ENCODE measurements around the gene VCAM1.
"Not testable (repeated sequence)": the region's sequence is repeated elsewhere in the genome, so short reads cannot be mapped to it uniquely, and the experiment has no call there.

Gene VCAM1, protein sequence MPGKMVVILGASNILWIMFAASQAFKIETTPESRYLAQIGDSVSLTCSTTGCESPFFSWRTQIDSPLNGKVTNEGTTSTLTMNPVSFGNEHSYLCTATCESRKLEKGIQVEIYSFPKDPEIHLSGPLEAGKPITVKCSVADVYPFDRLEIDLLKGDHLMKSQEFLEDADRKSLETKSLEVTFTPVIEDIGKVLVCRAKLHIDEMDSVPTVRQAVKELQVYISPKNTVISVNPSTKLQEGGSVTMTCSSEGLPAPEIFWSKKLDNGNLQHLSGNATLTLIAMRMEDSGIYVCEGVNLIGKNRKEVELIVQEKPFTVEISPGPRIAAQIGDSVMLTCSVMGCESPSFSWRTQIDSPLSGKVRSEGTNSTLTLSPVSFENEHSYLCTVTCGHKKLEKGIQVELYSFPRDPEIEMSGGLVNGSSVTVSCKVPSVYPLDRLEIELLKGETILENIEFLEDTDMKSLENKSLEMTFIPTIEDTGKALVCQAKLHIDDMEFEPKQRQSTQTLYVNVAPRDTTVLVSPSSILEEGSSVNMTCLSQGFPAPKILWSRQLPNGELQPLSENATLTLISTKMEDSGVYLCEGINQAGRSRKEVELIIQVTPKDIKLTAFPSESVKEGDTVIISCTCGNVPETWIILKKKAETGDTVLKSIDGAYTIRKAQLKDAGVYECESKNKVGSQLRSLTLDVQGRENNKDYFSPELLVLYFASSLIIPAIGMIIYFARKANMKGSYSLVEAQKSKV

DNA sequence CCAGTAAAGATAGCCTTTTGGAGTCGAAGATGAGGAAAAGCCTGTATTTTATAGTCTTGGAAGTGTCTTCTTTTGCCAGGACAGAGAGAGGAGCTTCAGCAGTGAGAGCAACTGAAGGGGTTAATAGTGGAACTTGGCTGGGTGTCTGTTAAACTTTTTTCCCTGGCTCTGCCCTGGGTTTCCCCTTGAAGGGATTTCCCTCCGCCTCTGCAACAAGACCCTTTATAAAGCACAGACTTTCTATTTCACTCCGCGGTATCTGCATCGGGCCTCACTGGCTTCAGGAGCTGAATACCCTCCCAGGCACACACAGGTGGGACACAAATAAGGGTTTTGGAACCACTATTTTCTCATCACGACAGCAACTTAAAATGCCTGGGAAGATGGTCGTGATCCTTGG, at the start of gene VCAM1:
VCAM1 (plus strand) TSS at position 253 of the 400 bp plus-strand sequence; CDS start at position 372, 119 bp downstream.
- no peak for DNase-seq

DNA sequence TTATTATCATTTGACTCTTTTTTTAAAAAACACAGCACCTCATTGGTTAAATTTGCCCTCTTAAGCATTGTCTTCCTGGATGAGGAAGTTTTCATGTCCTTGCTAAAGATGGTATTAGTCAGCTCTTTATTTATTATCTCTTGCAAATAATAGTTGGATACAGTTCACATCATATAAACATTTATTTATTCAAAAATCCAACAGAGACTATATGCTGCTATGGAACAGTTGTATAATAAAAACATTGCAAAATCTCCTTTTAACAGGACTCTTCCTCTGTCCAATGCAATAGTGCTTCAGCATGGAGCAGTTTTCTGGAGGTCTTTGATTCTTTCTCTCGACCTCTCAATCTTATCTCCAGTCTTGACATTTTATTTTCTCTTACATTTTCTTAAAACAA, 49.5 kb upstream of the VCAM1 start:
- no peak for DNase-seq

DNA sequence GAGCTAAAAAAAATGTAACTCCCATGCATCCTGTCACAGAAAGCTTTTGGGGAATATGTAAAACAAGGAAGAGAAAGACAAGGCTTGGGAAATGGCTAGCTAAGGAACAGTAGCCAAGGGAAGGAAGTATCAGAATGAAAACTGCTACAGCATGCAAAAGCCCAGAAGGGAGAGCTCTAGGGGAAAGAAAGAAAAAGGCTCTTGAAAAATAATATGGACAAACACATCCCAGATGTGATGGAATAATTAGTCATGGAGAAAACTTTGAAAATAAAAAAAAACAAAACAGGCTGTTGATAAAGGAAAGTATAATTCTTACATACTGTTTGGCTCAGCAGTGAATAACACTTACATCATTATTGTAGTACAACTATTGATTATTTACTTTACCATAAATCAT, 47.9 kb upstream of the VCAM1 start:
- no peak for DNase-seq

DNA sequence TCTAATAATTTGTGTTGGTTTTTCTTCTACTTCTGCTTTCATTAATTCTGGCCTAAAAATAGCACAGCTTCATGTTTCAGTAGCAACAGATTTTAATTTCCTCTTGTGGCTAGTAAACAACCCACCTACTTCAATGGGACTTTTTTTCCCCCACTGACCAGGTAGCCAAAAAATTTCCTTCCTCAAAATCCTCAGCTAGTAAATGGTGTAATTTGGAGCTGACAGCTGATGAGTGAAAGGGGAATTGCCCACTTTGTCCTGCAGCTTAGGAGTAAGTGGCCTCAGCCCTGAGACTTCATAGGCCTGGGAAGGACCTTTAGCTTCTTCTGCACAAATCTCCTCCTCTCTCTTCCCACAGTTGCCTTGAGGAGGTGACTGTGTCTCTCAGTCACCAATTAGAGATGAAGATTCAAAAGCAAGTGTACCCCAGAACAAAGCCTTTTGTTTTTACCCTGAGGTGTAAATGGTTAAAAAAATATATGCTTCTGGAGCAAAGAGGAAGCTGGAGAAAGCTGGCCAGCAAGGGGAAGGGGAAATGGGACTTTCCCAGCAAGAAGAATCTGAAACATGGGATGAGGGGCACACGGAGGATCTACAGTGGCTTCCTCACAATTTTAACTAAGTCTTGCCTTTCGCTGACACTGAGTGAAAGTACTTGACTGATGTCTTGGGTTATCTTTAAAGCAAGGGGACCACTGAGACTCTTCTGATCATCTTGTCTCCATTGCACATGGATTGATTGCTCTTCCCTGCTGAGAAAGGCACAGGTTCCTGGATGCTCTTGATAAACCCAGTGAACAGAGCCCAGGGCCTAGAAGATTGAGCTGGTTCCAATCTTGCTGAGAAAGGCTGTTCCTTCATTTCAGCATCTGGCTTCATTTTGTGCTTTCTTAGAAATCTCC, 35.8 kb upstream of the VCAM1 start:
- no peak for DNase-seq

DNA sequence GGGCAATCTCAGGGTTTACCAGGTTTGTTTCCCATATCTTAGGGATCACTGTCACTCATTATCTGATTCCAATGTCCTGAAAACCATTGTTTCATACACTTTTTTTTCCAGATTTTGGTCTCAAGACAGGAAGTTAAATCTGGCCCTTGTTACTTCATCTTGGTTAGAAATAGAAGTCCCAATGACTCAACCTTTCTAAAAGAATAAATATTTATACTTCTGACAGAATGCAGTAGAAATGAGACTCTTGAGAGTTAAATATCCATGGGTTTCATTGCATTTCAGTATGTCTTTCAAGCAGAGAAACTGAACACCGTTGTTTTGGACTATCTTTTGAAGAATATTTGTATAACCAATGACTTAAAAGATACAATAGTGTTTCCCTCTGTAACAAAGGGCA, 19.8 kb upstream of the VCAM1 start:
- no peak for DNase-seq

DNA sequence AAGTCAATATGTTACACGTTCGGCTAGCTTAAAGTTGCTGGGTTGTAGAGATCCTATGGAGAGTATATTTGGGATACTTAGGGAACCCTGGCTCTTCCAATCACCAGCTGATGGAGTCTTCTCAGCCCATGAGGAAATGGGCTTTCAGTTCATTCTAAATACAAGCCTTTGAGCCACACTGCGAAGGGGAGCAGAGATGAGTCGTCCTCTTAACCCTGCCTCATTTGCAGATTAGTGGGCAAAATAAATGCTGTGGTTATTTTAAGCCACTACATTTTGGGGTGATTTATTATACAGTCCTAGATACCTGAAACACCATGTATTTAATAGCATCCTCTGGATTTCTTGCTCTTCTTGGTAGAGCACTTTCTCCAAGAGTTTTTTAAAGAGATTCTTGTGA, 19.0 kb upstream of the VCAM1 start:
- DNase-seq, result no peak

DNA sequence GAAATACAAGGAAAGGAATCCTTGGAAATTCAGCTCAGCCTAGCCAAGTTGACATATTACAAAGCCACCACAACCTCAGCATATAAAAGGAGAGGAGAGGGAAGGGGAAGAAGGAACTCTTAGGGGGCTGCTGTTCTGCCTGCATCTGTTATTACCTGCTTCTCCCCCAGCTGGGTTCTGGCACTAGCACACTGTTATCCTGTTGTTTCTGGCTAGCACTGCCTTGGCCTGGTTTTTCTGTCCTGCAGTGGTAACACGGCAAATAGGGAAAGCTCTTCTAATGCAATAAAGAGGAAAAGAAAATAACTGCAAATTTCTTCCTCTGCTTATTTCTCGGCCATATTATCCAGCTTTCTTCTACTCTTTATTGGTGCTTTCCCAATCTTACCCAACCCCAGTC, 16.5 kb upstream of the VCAM1 start:
- no peak for DNase-seq

DNA sequence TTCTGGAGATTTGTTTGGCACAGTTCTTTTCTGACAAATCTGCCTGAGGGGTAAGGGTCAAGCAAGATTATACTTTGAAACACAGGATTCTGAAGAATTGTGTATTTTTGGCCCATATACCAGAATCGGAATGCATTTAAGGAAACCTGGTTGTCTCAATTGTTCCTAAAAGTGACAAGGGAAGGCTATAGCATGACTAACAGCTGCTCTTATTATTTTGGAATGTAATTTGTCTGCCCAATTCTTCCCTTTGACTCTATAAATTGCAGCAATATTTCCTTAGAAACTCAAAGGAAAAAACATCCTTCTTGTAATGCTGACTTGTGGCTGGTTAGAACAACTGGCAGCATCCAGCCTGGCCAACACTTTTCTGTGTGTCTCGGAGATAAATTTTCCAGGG, 15.8 kb upstream of the VCAM1 start:
- DNase-seq, result no peak

DNA sequence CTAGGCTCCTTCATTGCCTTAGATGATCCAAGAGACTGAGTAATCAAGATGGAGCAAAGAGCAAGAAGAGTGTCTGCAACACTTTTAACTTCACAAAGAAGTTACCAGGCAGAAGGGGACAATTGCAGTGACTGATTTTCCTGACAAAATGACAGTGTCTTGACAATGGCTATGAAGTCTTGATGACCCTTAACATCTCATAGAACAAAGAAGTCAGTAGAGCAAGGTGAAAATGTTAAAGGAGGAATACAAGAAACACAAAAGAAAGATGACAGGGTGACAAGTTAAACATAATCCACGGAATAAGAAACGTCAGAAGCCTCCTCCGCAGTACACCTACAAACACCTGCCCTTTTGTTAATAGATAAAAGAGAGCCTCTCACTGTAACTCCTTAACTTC, 15.1 kb upstream of the VCAM1 start:
- DNase-seq, result no peak

DNA sequence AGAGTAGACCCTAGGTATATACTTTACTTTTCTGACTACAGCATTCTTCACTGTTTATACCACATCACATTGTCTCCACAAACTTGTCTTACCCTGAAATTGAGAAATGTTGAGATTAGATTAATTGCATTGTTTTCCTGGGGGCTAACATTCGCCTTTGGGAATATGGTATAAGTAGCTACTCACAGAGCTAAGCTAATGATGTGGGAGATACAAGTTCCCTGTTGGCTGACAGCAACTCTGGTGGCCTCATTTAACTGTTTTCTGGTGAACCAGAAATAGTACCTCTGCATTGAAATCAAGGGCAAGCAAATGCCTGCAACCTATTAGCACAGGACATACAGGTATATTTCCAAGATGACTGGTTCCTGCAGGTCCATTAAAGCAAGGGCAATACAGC, 13.2 kb upstream of the VCAM1 start:
- DNase-seq, result no peak

DNA sequence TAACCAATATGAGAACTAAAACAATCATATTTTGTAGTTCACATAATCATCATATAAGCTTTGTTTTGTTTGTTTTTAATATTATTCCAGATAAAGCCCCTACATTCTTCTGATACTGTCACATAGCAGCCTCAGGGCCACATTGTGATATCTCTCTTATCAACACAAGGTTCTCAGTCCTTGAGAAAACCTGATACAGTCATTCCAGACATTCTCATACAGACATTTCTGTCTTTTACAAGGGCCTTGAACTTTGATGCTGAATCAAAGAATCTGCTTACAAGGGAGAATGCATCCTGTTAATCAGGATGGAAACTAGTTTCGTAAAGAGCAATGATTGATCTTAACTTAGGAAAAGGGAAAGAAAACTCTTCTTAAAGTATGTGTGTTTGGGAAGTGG, 12.7 kb upstream of the VCAM1 start:
- DNase-seq, result no peak

DNA sequence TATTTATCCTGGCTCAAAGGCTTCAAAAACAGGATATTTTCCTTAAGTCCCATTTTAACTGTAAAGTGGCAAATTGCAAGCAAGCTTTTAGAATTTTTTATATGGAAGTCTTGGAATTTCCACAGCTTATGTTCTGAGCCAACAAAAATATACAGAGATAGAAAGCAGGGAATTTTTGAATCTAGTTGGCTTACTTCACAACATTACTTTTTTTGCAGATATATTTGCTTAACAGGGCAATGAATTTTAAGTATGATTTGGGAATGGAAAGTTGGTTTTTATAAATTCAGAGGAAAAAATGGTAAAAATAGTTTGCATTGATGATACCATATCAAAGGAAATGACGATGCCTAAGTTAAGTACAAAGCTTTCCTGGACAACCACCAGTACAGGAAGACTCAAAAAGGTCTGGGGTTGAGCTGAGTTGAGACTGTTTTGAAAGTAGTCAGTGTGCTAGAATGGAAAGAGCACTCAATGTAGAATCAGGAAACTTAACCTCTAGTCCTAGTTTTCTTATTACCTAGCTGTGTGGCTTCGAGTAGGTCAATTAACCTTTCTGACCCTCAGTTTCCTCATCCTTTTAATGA, 11.0 kb upstream of the VCAM1 start:
- DNase-seq, result no peak

DNA sequence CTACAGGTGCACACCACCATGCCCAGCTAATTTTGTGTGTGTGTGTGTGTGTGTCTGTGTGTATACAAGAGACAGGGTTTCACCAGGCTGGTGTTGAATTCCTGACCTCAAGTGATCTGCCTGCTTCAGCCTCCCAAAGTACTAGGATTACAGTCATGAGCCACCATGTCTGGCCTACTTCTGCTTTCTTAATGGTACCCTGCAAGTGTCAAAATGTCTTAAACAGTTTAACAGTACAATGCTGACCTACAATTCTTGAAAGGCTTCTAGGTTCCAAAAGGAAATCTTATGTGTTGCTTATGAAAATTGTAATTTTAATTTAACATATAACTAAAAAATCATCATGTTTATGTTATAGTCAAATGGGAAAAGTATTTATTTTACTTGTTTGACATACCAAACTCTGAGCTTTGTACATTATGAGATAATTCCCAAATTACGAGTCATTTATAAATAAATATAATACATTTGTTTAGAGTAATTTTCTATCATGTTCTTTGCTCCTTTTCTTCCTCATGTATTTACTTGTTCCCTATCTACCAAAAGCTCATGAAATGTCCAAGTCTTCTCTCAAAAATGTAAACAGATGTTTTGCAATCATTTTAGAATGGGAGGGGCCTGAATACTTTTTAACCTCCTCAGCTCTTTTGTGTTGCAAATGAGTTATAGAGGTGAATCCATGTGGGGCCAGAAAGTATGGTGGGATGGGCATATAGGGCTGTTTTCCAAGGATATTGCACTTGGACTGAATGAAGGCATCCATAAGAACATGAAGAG, 8.4 kb upstream of the VCAM1 start:
- no peak for DNase-seq

DNA sequence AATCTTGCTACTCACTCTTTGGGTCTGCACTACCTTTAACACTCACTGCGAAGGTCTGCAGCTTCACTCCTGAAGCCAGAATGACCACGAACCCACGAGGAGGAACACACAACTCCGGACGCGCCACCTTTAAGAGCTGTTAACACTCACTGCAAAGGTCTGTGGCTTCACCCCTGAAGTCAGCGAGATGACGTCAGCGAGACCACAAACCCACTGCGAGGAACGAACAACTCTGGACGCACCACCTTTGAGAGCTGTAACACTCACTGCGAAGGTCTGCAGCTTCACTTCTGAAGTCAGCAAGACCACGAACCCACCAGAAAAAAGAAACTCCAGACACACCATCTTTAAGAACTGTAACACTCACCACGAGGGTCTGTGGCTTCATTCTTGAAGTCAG, 6.5 kb upstream of the VCAM1 start:
- not testable (repeated sequence) for DNase-seq

DNA sequence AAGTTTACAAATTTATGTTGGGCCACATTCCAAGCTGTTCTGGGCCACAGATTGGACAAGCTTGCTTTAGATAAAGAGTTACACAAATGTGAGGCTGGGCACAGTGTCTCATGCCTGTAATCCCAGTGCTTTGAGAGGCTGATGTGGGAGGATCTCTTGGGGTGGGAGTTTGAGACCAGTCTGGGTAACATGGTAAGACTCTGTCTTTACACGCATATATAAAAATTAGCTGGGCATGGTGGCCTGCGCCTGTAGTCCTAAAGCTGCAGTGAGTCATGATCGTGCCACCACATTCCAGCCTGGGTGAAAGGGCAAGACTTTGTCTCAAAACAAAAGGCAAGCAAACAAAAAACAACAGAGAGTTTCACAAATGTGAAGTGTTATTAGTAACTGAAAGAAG, 5.9 kb upstream of the VCAM1 start:
- DNase-seq, result no peak

DNA sequence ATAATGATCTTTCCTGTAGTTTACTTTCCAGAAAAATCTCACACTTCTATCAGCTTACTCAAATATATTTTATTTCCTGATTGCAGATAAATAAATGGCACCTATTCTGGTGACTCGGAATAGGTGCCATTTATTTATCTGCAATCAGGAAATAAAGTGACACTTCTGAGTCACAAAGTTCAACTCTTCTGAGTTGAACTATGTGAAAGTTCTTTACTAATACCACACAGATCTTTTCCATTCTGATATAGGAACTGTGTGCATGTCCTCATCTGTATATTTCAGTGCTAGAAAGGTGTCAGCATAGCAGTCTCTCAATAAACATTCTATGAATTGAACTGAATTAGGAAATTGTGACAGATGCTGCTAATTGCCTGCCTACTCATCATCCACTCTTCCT, 4.9 kb upstream of the VCAM1 start:
- no peak for DNase-seq

DNA sequence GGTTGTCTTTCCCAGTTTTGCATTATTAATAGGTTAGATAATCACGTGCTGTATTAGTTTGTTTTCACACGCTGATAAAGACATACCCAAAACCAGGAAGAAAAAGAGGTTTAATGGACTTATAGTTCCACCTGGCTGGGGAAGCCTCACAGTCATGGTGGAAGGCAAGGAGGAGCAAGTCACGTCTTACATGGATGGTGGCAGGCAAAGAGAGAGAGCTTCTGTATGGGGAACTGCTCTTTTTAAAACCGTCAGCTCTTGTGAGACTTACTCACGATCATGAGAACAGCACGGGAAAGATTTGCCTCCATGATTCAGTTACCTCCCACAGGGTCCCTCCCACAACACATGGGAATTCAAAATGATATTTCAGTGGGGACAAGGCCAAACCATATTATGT, 2.3 kb upstream of the VCAM1 start:
- DNase-seq, result no peak

DNA sequence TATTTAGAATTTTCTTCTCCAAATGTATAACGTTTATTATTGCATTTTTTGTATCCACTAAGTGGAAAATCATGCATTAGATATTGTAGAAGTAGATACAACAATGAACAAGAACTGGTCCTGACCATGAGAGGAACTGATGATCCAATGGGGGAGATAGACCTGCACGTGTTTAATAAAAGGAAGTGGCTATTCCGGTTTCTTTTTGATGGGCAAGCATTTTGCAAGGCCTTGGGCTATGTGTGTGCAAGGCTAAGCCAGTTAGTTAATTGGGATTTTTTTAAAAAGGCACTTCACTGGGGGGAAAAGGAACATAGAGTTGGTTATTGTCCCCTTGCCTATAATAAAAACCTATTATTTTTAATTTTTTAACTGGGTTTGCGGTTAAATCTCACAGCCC, 961 bp upstream of the VCAM1 start:
- DNase-seq, result no peak

DNA sequence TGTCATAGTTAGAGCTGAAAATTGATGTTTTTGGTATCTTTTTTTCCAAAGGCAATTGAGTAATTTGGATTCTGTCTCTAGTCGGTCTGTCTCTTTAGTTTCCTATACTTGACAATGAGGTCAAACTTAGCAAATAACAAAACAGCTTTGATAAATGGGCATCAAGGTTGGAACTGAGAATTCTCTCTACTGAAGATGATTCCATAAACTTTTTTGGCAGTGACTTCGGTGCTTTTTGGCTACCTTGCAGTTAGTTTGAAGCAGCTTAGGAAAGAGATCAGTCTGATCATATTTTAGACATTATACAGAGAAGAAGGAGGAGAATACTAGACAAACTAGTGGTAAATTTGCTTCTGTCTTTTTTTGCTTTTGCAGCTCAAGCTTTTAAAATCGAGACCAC, 559 bp downstream of the VCAM1 start:
- no peak for DNase-seq

DNA sequence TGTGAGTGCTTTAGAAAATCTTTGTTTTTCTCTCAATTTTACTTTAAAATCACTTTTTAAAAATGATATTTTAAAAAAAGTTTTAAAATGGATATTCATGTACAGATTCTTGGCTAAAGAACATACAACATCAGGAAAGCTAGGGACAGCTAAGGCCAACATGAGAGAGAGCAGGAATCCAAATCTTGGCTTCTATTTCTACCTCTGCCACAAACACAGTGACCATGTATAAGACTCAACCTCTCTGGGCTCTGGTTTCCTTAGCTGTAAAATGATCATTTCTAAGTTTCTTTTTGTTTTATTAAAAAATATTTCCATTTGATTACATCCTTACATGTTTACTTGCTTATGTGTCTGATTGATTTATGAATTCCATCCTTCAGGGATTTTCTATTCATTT, 1.2 kb downstream of the VCAM1 start:
- no peak for DNase-seq

DNA sequence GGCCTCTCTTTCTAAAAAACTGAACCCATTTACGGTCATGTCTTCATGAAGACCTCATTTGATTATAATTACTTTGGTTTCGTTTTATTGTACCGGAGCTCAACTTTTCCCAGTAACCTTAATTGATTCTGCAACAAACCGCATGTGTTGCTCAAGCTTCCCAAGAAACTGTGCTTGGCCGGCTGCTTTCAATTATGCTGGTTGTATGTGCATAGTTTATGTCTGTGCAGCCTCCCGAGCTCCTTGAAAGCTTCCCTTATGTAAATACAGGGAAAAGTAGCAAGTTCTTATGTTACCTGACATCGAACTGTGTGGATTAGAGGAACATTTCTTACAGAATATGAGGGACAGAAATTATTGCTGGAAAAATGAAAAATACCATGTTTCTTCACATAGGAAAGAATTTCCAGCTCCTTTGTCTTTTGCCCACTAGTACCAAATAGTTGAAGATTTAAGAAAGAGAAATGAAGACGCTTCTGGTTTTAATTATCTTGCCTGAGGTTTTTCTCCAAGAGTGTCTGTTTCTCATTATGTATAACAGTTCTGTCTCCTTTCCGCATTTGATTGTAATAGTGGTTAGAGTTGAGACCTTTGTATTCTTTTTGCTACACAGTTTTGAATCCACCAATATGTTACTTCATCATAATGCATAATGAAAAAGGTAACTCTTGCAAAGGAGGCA, 2.1 kb downstream of the VCAM1 start:
- no peak for DNase-seq

DNA sequence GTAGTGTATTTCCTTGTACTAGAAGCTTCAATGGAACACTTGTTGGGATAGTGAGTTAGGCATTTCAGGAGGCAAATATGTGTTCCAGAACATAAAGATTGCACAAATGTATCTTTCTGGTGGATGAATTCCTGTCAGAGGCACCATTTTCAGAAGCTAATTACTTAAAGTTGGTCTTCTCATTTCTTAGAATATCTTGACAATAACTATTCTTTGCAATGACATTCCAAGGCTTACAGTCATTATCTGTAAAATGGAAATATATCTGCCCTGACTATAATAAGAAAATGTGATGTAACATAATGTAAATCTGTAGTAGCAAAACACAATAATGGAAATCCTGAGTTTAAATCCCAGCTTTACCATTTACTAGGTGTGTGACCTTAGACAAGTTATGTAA, 2.7 kb downstream of the VCAM1 start:
- no peak for DNase-seq
